ENCODE data around the gene IFI27L1. TPM values are rescaled to one million over a fixed set of nuclear protein-coding genes. Genes with fewer than 3 reads are reported as not detected.

The IFI27L1 gene, protein sequence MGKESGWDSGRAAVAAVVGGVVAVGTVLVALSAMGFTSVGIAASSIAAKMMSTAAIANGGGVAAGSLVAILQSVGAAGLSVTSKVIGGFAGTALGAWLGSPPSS
- total RNA-seq (2021; ENCODE audit: unreplicated experiment) = 19.6 TPM
- 14.4 TPM for polyA plus RNA-seq (2012; ENCODE audit: insufficient read length)
- percentile 54 among the genes with signal in this experiment for Bru-seq, nascent RNA
- BruChase-seq, experiment 1, labeled RNA remaining after a 2-hour chase = percentile 65 among the genes with signal in this experiment
- percentile 62 among the genes with signal in this experiment for BruChase-seq, experiment 2, labeled RNA remaining after a 6-hour chase
- long read RNA-seq, transcript IFI27L1-209 (5 exons, 680 nt) = major isoform, 5 of 9 reads
- long read RNA-seq, partial matches to known transcripts = 1 of 9 reads
- long read RNA-seq, other reads (novel, unspliced or antisense) = 3 of 9 reads

DNA sequence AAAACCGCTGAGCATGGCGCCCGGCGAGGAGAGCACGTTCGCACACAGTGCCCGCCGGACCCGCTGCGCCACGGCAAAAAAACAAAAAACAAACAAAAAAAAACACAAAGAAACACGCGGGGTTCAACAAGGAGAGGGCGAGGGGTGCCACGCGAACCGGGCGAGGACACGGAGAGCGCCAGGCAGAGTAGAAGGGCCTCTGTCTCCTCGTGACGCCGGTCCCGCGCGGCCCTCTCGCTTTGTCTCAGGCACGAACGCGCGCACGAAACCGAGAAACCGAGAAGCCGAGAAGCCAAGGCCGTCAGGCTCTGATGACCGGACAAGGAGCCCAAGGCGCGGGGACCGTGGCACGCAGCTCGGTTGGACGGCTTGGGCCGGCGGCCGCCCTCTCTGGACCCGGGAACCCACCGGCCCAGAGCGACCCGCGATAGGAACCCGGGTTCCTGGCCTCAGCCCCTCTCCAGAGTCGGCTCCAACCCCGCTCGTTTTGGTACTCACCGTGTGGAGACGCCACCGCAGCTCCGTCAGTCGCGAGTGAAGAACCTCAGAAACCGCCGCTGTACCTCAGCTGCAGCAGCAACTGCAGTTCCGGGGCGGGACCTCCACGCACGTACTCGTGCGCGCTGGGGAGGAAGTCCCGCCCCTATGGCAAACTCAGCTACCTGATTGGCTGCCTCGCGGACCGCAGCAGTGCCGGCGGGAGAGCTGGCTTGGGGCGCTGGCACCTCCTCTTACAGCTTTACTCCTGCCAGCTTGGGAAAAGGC lies at the start of gene IFI27L1, which contains the start of gene DDX24:
Gene IFI27L1 (plus strand): TSS at position 690 of the 765 bp plus-strand sequence. CDS start 15,628 bp downstream, outside the sequence.
Gene DDX24 (minus strand): TSS at position 582 of the 765 bp plus-strand sequence. CDS start 1,460 bp downstream, outside the sequence.
- Histone ChIP-seq H3K4me3 (ENCODE audit: low read depth in 2 of 2, low read length in 2 of 2) (peak within 1 kb of the TSS; percentile 84 to 96), H3K36me3 (ENCODE audit: control insufficient read depth, insufficient read depth, low read length) (peaks cover 14% of the 10 kb centered on the region), H3K27me3 (ENCODE audit: control insufficient read depth, insufficient read depth, low read length) (no peaks in the 10 kb centered on the region), H3K4me1 (ENCODE audit: control insufficient read depth, insufficient read depth, low read length) (peaks cover 8% of the 10 kb centered on the region), H3K27ac (ENCODE audit: low read length) (peak within 1 kb of the TSS; percentile 82), H3K9me3 (ENCODE audit: control insufficient read depth, insufficient read depth, low read depth, low read length) (peaks cover 18% of the 10 kb centered on the region; the same call in 1 of the 2 replicates)
- peak; percentile 100 for ATAC-seq
- ChIA-PET POLR2A (interaction anchor here (0.6 to 0.7 kb wide), 2 partner anchors 31 to 71 kb away, joined by 3 read pairs; no protein-coding TSS in a partner anchor), CTCF (no interaction called here)
- peak; percentile 61 for DNase-seq (ENCODE audit: low read depth, low spot score)
- BruUV-seq (replicated peaks) = no TSS peak
- no peak for TF ChIP-seq SIN3A (IDR thresholded peaks at IDR 0.05; ENCODE audit: borderline replicate concordance, insufficient read depth, low read depth, low read length)
- peak; percentile 70 for TF ChIP-seq POLR2AphosphoS5 (IDR thresholded peaks at IDR 0.05; ENCODE audit: low read depth, low read length)
- intact Hi-C loops (cut with micrococcal nuclease; ENCODE audit: unreplicated experiment) = no loop called here
- in situ Hi-C loops (cut with HindIII; ENCODE audit: low pct_unique_long_range_greater_than_20kb, low sequenced_read_pairs) = no loop called here

DNA sequence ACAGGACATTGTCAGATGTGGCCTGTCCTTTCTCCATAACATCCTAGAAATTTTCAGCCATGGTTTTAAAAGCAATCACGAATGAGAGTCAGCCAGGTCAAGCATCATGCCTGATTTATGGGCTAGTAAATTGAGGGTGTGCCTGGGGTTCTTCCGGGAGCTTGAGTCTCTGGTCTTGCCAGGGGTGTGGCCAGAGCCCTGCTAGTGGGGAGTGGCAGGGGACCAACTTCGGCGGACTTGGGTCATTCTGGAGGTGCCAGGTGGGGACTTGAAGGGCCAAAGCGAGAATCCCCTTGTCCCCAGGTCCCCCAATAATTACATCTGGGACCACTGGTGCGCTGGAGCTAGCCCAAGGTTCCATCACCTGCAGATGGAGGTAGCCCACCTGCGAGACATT lies 49.2 kb upstream of the IFI27L1 start:
- Histone ChIP-seq H3K36me3 (ENCODE audit: control insufficient read depth, insufficient read depth, low read length) (no peaks in the 10 kb centered on the region), H3K4me3 (ENCODE audit: low read depth in 2 of 2, low read length in 2 of 2) (no peak overlapping the region), H3K9me3 (ENCODE audit: control insufficient read depth, insufficient read depth, low read depth, low read length) (no peaks in the 10 kb centered on the region; the same call in 1 of the 2 replicates), H3K4me1 (ENCODE audit: control insufficient read depth, insufficient read depth, low read length) (peaks cover 20% of the 10 kb centered on the region), H3K27ac (ENCODE audit: low read length) (no peak overlapping the region), H3K27me3 (ENCODE audit: control insufficient read depth, insufficient read depth, low read length) (no peaks in the 10 kb centered on the region)
- no TSS peak for BruUV-seq (replicated peaks)
- ChIA-PET CTCF (no interaction called here), POLR2A (no interaction called here)
- TF ChIP-seq TCF7L2 (IDR thresholded peaks at IDR 0.05; ENCODE audit: low read depth, low read length) = no peak
- TF ChIP-seq, protein P1, sequence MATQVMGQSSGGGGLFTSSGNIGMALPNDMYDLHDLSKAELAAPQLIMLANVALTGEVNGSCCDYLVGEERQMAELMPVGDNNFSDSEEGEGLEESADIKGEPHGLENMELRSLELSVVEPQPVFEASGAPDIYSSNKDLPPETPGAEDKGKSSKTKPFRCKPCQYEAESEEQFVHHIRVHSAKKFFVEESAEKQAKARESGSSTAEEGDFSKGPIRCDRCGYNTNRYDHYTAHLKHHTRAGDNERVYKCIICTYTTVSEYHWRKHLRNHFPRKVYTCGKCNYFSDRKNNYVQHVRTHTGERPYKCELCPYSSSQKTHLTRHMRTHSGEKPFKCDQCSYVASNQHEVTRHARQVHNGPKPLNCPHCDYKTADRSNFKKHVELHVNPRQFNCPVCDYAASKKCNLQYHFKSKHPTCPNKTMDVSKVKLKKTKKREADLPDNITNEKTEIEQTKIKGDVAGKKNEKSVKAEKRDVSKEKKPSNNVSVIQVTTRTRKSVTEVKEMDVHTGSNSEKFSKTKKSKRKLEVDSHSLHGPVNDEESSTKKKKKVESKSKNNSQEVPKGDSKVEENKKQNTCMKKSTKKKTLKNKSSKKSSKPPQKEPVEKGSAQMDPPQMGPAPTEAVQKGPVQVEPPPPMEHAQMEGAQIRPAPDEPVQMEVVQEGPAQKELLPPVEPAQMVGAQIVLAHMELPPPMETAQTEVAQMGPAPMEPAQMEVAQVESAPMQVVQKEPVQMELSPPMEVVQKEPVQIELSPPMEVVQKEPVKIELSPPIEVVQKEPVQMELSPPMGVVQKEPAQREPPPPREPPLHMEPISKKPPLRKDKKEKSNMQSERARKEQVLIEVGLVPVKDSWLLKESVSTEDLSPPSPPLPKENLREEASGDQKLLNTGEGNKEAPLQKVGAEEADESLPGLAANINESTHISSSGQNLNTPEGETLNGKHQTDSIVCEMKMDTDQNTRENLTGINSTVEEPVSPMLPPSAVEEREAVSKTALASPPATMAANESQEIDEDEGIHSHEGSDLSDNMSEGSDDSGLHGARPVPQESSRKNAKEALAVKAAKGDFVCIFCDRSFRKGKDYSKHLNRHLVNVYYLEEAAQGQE (IDR thresholded peaks at IDR 0.05; ENCODE audit: insufficient read depth in 1 of 2, low read depth in 2 of 2, low read length in 1 of 2) = no peak
- TF ChIP-seq POLR2AphosphoS5 (IDR thresholded peaks at IDR 0.05; ENCODE audit: low read depth, low read length) = no peak
- TF ChIP-seq SIN3A (IDR thresholded peaks at IDR 0.05; ENCODE audit: borderline replicate concordance, insufficient read depth, low read depth, low read length) = no peak
- TF ChIP-seq, protein P2, sequence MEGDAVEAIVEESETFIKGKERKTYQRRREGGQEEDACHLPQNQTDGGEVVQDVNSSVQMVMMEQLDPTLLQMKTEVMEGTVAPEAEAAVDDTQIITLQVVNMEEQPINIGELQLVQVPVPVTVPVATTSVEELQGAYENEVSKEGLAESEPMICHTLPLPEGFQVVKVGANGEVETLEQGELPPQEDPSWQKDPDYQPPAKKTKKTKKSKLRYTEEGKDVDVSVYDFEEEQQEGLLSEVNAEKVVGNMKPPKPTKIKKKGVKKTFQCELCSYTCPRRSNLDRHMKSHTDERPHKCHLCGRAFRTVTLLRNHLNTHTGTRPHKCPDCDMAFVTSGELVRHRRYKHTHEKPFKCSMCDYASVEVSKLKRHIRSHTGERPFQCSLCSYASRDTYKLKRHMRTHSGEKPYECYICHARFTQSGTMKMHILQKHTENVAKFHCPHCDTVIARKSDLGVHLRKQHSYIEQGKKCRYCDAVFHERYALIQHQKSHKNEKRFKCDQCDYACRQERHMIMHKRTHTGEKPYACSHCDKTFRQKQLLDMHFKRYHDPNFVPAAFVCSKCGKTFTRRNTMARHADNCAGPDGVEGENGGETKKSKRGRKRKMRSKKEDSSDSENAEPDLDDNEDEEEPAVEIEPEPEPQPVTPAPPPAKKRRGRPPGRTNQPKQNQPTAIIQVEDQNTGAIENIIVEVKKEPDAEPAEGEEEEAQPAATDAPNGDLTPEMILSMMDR (IDR thresholded peaks at IDR 0.05) = no peak
- in situ Hi-C loops (cut with HindIII; ENCODE audit: low pct_unique_long_range_greater_than_20kb, low sequenced_read_pairs) = no loop called here
- DNase-seq (ENCODE audit: low read depth, low spot score) (no peak), ATAC-seq (no peak)
- intact Hi-C loops (cut with micrococcal nuclease; ENCODE audit: unreplicated experiment) = no loop called here

Data from Panc1 (cell line).